MCF 10A (cell line): ENCODE results near the gene RNF213. TPM values are rescaled to one million over a fixed set of nuclear protein-coding genes. Genes with fewer than 3 reads are reported as not detected.

Experiments used
- BruUV-seq: library from RNA; stranded (reverse); fragments of 400-500 nt; replicated peaks from 2 replicates; lab custom pipeline; 2021; lab: Mats Ljungman, UMichigan
- CTCF ChIA-PET: fragments of 300-600 bp; sonication (Branson Sonifier 250); formaldehyde crosslinking; extraction: SDS; loops from one replicate; lab custom pipeline; 2021; ENCODE audit warnings: antibody characterized with exemption, inconsistent platforms; lab: Yijun Ruan, JAX
- POLR2A ChIA-PET: fragments of 300-600, 350-650 bp; sonication (Branson Sonifier 250); formaldehyde crosslinking; extraction: SDS; loops from one replicate; lab custom pipeline; 2020; ENCODE audit warnings: antibody characterized with exemption, inconsistent platforms; lab: Yijun Ruan, JAX
- DNase-seq: peaks from one replicate; pipeline ENCODE4 v3.0.0-alpha.2; 2018; ENCODE audit not compliant: unreplicated experiment
- H3K27ac Mint-ChIP-seq: one replicate; pipeline ENCODE4 v1.8.0; 2022; ENCODE audit warnings: mild to moderate bottlenecking, low read depth, mixed read lengths; ENCODE audit not compliant: unreplicated experiment
- H3K27me3 Mint-ChIP-seq: one replicate; pipeline ENCODE4 v1.8.0; 2022; ENCODE audit warnings: mixed read lengths; ENCODE audit not compliant: insufficient read depth, unreplicated experiment
- H3K36me3 Mint-ChIP-seq: one replicate; pipeline ENCODE4 v1.8.0; 2022; ENCODE audit warnings: mild to moderate bottlenecking, moderate library complexity, mixed read lengths; ENCODE audit not compliant: insufficient read depth, unreplicated experiment
- H3K4me1 Mint-ChIP-seq: one replicate; pipeline ENCODE4 v1.8.0; 2022; ENCODE audit warnings: mixed read lengths; ENCODE audit not compliant: insufficient read depth, unreplicated experiment
- H3K4me3 Mint-ChIP-seq: one replicate; pipeline ENCODE4 v1.8.0; 2022; ENCODE audit warnings: mild to moderate bottlenecking, moderate library complexity, mixed read lengths; ENCODE audit not compliant: unreplicated experiment
- H3K9me3 Mint-ChIP-seq: one replicate; pipeline ENCODE4 v1.8.0; 2022; ENCODE audit warnings: mixed read lengths; ENCODE audit not compliant: unreplicated experiment
- intact Hi-C: fragments of 100-400 bp; cut with micrococcal nuclease; formaldehyde crosslinking; loops from 2 replicates; pipeline ENCODE4 v1.14.1; 2022
- total RNA-seq: library from RNA; stranded (reverse); gene quantifications from 2 replicates; pipeline ENCODE4 v1.2.3, GENCODE V29; 2022
- TF ChIP-seq, protein P1 (sequence below): fragments of 200-600 bp; IDR thresholded peaks from one replicate; pipeline ENCODE4 v1.8.0; 2022; ENCODE audit warnings: antibody characterized with exemption, mild to moderate bottlenecking; ENCODE audit not compliant: unreplicated experiment

Gene RNF213
- total RNA-seq, 1 experiment from 2014 or later = 50.5 TPM

DNA sequence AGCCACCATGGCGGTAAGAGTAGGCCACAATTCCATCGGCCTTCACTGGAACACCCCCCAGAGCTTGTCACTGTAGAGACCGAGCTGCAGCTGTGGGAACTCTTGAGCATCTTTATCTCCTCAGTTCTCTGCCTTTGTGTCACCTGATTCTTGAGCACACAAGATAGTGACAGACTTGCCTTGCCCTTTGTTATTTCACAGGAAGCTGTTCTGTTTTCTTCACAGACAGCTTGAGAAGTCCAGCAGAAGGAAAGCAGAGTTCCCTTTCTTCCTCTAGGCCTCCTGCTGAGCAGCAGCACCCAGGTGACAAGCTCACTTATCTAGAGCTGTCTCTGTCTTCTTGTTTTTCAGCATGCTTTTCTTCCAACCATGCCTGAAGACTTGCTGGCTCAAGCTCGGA lies 115.9 kb downstream of the RNF213 start:
- H3K27ac Mint-ChIP-seq = no peak overlapping the region
- DNase-seq = no peak
- H3K27me3 Mint-ChIP-seq = no peaks in the 10 kb centered on the region
- no peak overlapping the region for H3K4me3 Mint-ChIP-seq
- ChIA-PET POLR2A (interaction anchor here (0.6 to 1.3 kb wide), 2 partner anchors 37 to 249 kb away, joined by 3 read pairs; no protein-coding TSS in a partner anchor), CTCF (interaction anchor here (1.0 kb wide), 1 partner anchor 11 kb away, joined by 3 read pairs; no protein-coding TSS in a partner anchor)
- no peaks in the 10 kb centered on the region for H3K9me3 Mint-ChIP-seq
- TF ChIP-seq, protein P1, sequence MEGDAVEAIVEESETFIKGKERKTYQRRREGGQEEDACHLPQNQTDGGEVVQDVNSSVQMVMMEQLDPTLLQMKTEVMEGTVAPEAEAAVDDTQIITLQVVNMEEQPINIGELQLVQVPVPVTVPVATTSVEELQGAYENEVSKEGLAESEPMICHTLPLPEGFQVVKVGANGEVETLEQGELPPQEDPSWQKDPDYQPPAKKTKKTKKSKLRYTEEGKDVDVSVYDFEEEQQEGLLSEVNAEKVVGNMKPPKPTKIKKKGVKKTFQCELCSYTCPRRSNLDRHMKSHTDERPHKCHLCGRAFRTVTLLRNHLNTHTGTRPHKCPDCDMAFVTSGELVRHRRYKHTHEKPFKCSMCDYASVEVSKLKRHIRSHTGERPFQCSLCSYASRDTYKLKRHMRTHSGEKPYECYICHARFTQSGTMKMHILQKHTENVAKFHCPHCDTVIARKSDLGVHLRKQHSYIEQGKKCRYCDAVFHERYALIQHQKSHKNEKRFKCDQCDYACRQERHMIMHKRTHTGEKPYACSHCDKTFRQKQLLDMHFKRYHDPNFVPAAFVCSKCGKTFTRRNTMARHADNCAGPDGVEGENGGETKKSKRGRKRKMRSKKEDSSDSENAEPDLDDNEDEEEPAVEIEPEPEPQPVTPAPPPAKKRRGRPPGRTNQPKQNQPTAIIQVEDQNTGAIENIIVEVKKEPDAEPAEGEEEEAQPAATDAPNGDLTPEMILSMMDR = no peak
- BruUV-seq = no TSS peak
- intact Hi-C loops = no loop called here
- no peaks in the 10 kb centered on the region for H3K4me1 Mint-ChIP-seq
- H3K36me3 Mint-ChIP-seq = peaks cover 85% of the 10 kb centered on the region

DNA sequence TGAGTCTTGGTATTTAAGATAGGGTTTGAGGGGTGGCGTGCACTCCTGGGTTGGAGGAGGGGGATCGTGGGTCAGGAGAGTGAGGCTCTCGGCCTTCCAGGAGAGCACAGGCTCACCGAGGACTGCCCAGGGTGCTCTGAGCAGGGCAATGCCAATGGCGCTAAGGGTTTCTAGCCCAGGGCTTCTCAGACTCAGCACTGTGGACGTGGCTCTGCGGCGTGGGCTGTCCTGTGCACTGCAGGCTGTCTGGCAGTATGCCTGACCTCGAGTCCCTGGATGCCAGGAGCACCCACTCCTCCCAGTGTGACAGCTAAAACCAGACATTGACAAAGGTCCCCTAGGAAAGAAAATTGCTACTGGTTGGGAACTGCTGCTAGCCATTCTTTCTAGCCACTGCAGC lies 117.1 kb downstream of the RNF213 start:
- Mint-ChIP-seq H3K27ac (no peak overlapping the region), H3K36me3 (peaks cover 87% of the 10 kb centered on the region), H3K27me3 (no peaks in the 10 kb centered on the region), H3K9me3 (no peaks in the 10 kb centered on the region), H3K4me1 (no peaks in the 10 kb centered on the region), H3K4me3 (no peak overlapping the region)
- intact Hi-C loops = no loop called here
- DNase-seq = no peak
- TF ChIP-seq, protein P1 = no peak
- ChIA-PET POLR2A (no interaction called here), CTCF (interaction anchor here (1.0 kb wide), 1 partner anchor 12 kb away, joined by 3 read pairs; no protein-coding TSS in a partner anchor)
- no TSS peak for BruUV-seq

DNA sequence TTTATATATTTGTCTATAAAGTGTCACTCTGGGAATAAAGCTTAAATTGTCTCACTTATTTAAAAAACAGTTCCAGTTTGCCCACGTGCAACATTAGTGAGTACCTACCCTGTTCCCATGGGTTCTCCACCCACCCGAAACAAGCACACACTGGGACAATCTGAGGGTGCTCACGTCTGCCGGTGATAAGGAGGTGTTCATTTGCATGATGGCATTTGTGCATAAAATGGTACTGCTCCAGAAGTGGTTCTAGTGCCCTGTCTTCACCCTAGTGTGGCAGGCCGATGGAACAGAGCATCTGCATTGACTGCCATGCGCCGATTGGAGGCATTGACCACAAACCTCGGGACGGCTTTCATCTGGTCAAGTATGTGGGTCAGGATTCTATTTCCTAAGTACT lies 118.7 kb downstream of the RNF213 start:
- Mint-ChIP-seq H3K27ac (no peak overlapping the region), H3K4me3 (no peak overlapping the region), H3K9me3 (no peaks in the 10 kb centered on the region), H3K27me3 (no peaks in the 10 kb centered on the region), H3K4me1 (no peaks in the 10 kb centered on the region), H3K36me3 (peaks cover 87% of the 10 kb centered on the region)
- intact Hi-C loops = no loop called here
- TF ChIP-seq, protein P1 = no peak
- no peak for DNase-seq
- ChIA-PET POLR2A (no interaction called here), CTCF (interaction anchor here (0.6 kb wide), 1 partner anchor 112 kb away, joined by 4 read pairs; no protein-coding TSS in a partner anchor)
- BruUV-seq = no TSS peak

DNA sequence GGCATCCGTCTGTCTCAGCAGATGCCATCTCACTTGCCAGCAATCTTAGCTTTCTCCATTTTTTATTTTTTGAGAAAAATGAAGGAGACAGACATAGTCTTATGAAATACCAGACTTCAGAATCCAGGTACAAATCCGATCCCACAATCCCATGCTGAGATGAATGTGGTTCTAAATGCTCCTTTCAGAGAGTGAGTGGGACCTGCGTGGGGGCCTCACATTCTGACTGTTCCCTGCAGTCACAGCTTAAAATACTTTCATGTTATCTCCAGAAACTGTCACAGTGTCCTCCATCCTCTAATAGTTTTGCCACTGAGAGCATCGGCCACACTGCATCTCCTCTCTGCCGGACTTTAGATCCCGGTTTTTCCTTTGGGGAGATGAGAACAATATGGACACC lies 119.4 kb downstream of the RNF213 start:
- H3K27ac Mint-ChIP-seq = no peak overlapping the region
- TF ChIP-seq, protein P1 = no peak
- intact Hi-C loops = no loop called here
- CTCF ChIA-PET = interaction anchor here (0.6 kb wide), 1 partner anchor 266 kb away, joined by 4 read pairs; no protein-coding TSS in a partner anchor
- H3K9me3 Mint-ChIP-seq = no peaks in the 10 kb centered on the region
- H3K4me1 Mint-ChIP-seq = no peaks in the 10 kb centered on the region
- H3K4me3 Mint-ChIP-seq = no peak overlapping the region
- peaks cover 87% of the 10 kb centered on the region for H3K36me3 Mint-ChIP-seq
- POLR2A ChIA-PET = no interaction called here
- no TSS peak for BruUV-seq
- no peaks in the 10 kb centered on the region for H3K27me3 Mint-ChIP-seq
- DNase-seq = no peak
